SH-SY5Y (cell line): ENCODE measurements around the gene EPAS1.

Experiments
- GATA2 ChIP-seq: IDR thresholded peaks from 2 replicates; pipeline ENCODE4 v1.6.1; 2011; ENCODE audit warnings: mild to moderate bottlenecking, low read depth, low read length
- GATA3 ChIP-seq: IDR thresholded peaks from 2 replicates; pipeline ENCODE4 v1.6.1; 2011; ENCODE audit warnings: low read depth, mild to moderate bottlenecking, low read length, moderate library complexity

DNA sequence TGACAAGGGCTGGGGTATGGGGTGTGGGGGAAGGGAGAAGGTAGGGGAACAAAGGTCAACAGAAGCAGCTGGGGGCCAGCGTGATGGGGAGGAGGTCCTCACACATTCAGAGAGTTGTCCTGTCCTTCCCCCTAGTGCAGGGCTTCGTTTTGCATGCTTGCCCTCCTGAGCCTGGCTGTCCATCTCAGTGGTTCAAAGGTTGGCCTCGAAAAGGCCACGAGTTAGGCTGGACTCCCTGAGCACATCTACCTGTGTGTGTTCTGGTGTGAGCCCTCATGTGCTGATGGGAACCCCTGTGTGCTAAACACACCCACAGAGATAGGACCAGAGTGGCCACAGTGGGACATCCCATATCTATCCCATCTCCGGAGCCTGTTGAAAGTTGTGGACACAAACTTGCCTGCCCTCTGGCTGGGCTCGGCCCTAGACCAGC is 51.9 kb downstream of the EPAS1 start:
- TF ChIP-seq GATA3 (no peak), GATA2 (no peak)
